HG03432 (cell line): ENCODE measurements around the gene CPNE6.

Source experiments
- ATAC-seq: cut with Tn5 transposase; IDR thresholded peaks from one replicate; pipeline ENCODE4 v1.9.1; 2021; ENCODE audit warnings: mild to moderate bottlenecking, moderate library complexity; ENCODE audit not compliant: unreplicated experiment

The CPNE6 gene

GRCh38 chr14:24084440-24084839 lies 13.1 kb downstream of the CPNE6 start:
- ATAC-seq, result no peak

DNA sequence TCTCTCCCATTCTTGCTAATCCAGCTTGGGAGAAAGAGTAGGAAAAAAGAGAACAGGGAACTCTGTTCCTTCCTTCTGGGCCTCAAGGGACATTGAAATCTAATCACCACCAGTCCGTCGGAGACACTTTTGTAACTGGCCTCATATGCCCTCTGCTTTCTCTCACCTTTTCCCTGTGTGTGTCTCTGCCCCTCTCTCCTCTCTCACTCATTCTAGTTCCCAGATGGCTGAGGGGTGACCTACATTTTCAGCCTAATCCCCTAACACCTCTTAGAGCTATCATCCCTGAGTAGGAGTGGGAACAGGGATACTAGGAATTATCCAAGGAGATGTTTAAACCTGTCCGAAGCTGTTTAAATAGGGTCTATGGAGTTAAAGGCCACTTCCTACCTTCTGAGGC lies 13.9 kb downstream of the CPNE6 start:
- no peak for ATAC-seq

DNA sequence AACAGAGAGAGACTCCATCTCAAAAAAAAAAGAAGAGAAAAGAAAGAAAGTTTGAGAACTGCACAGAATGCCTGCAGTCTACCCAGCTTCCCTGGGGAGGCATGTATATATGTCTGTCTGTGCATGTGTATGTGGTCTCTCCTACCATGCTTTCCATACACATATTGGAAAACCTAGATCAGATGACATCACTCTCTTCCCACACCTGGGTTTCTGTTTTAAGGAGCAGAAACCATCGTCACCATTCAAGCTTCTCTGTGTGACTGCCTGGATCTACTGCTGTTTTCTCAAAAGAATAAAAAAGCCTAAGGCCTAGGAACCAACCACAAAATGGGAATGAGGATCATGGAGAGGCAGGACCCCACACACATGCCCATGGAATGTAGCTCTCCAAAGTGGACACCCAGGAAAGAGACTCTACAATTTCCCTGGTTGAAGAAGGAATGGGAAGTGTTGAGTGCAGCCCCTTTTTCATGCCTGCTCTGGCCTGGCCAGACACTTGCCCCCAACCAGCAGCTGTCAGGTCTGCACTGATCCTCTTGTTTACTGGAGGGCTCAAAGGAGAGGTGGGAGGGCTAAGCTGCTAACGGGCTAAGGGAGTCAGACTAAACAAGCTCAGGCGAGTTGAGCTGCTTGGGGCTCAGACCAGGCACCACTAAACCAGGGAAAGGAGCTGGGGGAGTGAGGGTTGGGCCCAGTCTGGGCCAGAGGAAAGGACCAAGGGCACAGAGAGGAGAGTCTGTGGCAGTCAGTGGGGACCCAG lies 15.0 kb downstream of the CPNE6 start:
- ATAC-seq, result no peak

- ATAC-seq, result no peak
These were observed 15.6 kb downstream of the CPNE6 start for GRCh38 chr14:24087004-24087403.

DNA sequence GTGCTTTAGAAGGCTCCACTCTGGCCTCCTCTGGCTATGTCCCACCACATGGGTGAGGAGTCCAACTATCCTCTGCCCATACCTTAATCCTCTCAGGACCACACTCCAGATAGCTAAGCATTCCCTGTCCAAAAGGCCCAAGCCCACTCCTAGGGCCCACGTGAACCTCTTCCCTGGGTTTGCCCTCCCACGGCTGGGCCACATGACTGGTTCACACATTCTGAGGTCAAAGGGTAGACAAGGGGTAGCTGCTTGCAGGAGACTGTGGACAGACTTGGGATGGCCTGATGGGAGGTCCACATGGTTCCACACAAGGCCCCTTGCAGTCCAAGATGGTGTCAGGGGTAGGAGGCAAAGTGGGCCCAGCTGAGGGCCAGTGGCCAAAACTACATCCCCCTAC lies 16.7 kb downstream of the CPNE6 start:
- ATAC-seq, result no peak

DNA sequence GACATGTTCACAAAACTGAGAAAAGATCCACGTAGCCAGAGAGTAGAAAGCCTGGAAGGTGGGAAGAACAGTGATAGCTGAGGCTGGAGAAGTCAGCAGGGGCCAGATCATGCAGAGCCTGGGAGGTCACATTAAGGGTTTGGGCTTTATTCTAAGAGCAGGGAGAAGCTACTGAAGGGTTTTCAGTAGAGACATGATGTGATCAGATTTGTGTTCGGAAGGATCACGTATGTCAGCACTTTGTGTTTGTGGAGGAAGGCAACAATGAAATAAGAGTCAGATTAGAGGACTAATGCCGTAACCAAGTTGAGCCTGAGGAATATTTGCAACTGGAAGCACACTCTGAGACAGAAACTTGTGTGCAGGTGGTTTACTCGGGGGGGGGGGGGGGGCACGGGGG lies 18.5 kb downstream of the CPNE6 start:
- ATAC-seq, result no peak

DNA sequence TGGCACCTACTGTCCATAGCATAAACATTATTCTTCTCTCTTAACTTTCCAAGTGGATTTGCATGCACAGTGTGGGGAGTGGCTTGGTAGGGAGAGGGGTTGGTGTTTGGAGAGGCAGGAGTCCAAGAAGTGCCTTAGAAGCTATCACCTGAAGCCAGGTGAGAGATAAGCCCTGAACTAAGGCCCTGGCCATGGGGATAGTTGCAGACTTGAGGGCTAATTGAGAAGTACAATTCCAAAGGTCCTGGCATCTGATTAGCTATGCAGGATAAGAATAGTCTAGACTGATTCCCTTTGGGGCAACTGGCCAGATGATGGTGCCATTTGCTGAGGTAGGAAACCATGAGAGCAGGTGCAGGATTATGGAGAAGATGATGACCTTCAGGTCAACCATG lies 20.7 kb downstream of the CPNE6 start:
- no peak for ATAC-seq

GRCh38 chr14:24092505-24093206 lies 21.3 kb downstream of the CPNE6 start:
- ATAC-seq, result no peak

DNA sequence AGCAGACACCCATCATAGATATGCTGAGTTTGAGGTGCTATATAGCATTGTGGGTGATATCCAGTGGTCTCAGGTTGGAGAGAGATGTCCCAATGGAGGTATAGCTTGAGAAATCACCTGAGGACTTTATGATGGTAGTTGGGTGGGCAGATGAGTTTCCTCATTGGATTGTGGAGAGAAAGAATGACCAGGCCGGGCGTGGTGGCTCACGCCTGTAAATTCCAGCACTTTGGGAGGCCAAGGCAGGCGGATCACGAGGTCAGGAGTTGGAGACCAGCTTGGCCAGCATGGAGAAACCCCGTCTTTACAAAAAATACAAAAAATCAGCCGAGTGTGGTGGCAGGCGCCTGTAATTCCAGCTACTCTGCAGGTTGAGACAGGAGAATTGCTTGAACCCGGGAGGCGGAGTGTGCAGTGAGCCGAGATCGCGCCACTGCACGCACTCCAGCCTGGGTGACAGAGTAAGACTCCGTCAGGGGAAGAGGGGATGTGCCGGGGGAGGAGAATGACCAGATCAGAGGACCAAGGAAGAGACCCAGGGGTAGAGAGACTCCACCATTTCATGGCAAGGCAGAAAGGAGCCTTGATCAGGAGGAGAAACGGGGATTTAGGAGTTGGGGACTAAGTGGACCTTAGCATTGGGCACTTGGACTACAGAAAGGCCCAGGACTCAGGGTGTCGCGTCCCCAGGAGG lies 22.0 kb downstream of the CPNE6 start:
- ATAC-seq, result no peak

DNA sequence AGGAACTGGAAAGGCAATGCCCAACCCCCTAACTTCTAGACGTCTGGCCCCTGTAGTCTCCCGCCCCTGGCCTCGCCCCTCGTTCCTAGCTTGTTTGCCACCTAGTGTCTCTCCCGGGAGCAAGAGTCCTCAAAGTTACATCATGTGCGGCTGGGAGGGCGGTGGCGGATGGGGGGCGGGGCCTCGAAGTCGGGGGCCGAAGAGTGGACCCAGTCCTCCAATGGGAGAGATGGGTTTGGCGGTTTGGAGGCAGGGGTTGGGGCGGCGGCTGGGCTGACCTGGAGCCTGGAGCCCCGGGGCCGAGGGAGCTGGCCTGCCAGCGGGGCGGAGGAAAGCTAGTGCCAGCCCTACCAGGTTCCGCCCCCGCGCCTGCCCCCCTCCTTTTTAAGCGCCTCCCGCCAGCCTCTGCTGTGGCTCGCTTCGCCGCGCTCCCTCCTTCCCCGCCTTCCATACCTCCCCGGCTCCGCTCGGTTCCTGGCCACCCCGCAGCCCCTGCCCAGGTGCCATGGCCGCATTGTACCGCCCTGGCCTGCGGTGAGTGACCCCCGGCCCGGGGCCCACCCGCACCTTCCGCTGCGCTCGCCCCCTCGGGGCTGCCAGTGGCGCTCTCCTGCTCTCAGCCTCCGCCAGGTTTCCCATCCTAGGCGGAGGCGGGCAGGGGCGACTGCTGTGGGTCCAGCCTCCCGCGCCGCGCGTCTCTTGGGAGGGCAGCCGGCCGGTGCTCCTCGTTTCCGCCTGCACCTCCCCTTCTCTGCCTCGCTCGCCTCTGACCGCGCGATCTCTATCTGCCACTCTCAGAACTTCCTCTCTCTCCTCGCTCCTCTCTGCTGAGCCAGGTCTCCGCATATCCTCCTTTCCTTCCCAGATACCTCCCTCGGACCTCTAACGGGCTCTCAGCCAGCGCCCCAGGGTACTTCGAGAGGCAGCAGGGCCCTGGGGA lies 22.8 kb downstream of the CPNE6 start, which contains the start of gene PCK2:
PCK2 (plus strand) TSS at position 411 of the 940 bp plus-strand sequence; CDS start at position 506, 95 bp downstream.
- ATAC-seq, result peak; percentile 65

- ATAC-seq, result no peak
These were observed 23.5 kb downstream of the CPNE6 start for GRCh38 chr14:24094841-24095270.

GRCh38 chr14:24095271-24096068 lies 24.1 kb downstream of the CPNE6 start:
- peak; percentile 72 for ATAC-seq

DNA sequence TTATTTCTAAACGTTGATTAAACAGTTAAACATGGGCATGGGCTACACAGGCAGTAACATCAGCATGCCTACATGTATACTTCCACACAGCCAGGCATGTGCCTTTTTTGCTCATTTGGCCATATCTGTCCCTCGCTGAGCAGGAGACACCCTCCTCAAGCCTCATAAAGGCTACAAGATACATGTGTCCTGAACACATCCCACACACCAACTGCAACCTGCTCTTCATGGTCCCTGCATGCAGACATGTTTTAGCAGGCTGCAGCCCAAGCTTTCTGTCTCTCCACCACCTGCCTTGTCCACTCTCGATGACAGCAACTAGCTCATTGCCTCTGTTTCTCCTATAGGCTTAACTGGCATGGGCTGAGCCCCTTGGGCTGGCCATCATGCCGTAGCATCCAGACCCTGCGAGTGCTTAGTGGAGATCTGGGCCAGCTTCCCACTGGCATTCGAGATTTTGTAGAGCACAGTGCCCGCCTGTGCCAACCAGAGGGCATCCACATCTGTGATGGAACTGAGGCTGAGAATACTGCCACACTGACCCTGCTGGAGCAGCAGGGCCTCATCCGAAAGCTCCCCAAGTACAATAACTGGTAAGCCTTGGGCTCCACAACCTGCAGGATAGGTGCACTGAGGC lies 25.3 kb downstream of the CPNE6 start:
- ATAC-seq, result no peak

DNA sequence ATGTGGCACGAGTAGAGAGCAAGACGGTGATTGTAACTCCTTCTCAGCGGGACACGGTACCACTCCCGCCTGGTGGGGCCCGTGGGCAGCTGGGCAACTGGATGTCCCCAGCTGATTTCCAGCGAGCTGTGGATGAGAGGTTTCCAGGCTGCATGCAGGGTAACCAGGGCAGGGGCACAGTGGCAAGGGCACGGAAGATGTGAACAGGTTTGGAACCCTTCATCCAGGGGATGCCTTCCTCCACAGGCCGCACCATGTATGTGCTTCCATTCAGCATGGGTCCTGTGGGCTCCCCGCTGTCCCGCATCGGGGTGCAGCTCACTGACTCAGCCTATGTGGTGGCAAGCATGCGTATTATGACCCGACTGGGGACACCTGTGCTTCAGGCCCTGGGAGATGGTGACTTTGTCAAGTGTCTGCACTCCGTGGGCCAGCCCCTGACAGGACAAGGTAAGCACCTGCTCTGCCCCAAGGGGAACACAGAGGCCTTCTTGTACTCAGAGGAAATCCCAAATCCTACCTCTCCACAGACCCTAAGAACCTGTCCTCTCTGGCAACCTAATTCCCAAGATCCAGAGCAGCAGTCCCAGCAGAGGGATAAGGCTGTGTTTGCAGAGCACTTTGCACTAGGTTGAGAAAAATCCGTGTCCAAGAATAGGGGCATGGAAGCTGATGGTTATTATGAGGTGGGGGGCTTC lies 27.0 kb downstream of the CPNE6 start:
- no peak for ATAC-seq

DNA sequence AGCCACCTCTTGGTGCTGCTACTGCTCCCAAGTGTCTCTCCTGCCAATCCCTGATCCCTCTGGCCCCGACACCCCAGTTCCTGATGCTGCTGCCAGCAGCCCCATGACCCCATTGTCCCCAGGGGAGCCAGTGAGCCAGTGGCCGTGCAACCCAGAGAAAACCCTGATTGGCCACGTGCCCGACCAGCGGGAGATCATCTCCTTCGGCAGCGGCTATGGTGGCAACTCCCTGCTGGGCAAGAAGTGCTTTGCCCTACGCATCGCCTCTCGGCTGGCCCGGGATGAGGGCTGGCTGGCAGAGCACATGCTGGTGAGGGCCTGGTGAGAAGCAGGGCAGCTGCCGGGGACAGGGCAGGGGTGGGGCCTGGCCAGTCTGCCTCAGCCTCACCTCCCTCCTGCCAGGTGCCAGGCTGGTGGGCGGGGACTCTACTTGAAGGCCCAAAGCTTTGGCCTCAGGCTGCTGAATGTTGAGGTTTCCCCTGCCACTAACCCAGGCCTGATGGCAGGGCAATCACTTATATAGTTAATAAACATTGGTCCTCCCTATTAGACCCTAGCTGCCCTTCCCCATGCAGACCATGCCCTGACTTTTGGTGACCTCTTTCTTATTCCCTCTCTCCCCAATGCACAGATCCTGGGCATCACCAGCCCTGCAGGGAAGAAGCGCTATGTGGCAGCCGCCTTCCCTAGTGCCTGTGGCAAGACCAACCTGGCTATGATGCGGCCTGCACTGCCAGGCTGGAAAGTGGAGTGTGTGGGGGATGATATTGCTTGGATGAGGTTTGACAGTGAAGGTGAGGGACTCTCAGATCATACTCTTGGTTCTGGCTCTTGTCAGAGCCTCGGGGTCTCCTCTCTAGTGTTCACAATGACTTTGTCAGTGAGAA lies 27.8 kb downstream of the CPNE6 start:
- ATAC-seq, result no peak

DNA sequence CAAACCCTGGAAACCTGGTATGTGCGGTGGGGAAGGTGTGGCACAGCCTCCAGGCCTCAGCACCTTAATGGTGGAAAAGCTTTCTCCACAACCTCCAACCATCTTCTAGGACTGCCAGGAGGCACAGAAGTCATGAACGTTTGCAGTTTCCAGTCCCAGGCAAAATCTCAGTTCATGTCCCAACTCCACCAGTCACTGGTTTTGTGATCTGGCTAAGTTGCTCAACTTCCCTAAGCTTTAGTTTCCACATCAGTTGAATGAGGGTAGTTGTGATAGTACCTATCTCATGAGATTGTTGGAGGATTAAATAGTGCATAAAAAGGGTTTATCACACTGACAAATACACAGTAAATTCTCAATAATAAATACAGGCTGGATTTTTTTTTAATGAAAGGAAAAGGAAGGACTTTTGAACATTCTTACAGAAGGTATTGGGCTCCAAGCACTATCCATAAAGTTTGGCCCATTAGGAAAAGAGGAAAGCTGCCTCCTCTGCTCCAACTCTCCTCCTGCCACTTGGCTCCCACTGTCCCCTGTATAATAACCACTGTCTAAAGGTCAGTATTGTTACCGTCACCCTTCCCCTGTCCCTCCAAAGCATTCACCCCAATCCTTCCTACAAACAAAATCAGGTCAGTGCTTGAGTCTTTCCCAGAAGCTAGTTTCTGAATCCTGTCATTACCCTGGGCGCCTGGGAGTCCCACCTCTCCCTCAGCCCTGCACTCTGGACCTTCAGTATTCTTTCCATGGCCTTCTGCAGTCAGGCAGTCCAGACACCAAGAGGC lies 29.0 kb downstream of the CPNE6 start:
- ATAC-seq, result no peak

GRCh38 chr14:24100982-24101494 lies 29.7 kb downstream of the CPNE6 start:
- no peak for ATAC-seq
